ENCODE data around the gene RBM12. TPM values are rescaled to one million over a fixed set of nuclear protein-coding genes. Genes with fewer than 3 reads are reported as not detected.
"Not testable (repeated sequence)": the region's sequence is repeated elsewhere in the genome, so short reads cannot be mapped to it uniquely, and the experiment has no call there.

The RBM12 gene
- total RNA-seq, 1 experiment from 2014 or later = 78.5 TPM

DNA sequence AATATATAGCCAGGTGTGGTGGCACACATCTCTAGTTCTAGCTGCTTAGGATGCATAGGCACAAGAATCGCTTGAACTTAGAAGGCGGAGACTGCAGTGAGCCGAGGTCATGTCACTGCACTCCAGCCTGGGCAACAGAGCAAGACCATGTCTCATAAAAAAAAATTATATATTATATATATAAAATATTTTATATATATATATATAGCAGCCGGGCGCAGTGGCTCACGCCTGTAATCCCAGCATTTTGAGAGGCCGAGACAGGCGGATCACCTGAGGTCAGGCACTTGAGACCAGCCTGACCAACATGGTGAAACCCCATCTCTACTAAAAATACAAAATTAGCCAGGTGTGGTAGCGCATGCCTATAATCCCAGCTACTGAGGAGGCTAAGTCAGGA, 20.7 kb upstream of the RBM12 start:
- H3K27me3 ChIP-seq (ENCODE audit: low read length); DNase-seq; H3K79me2 ChIP-seq (ENCODE audit: low read length); H3K27ac ChIP-seq (ENCODE audit: low read length); H3K9me2 ChIP-seq (replicated peaks; ENCODE audit: insufficient read depth, low read length); H3K9ac ChIP-seq (ENCODE audit: low read length); H3K4me3 ChIP-seq (ENCODE audit: low read length); H4K20me1 ChIP-seq (ENCODE audit: insufficient read depth, low read depth, low read length); H3K4me2 ChIP-seq (ENCODE audit: low read depth, low read length, poor library complexity, severe bottlenecking); H3K9me3 ChIP-seq (ENCODE audit: low read length); H3K36me3 ChIP-seq (ENCODE audit: insufficient read depth, low read length); H2AFZ ChIP-seq (ENCODE audit: low read length): not testable (repeated sequence)
- peaks cover 15% of the 10 kb centered on the region for H3K4me1 ChIP-seq (ENCODE audit: low read length)

DNA sequence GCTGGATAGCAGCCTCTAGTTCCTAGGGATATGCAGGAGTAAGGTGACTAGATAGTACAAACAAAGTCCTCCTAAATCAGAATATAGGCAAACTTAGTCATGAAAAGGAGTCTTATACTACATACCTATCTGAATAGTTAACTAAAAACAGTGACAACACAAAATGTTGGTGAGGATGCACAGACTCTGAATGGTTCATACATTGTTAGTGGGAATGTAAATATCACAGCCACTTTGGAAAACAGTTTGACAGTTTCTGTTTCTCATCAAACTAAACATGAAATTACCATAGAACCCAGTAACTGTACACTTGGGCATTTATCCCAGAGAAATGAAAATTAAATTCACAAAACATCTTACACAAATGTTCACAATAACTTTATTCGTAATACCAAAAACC, 17.3 kb upstream of the RBM12 start:
- no peak overlapping the region for H3K4me3 ChIP-seq (ENCODE audit: low read length)
- H3K9me3 ChIP-seq (ENCODE audit: low read length) = no peaks in the 10 kb centered on the region
- no peak for DNase-seq
- H3K79me2 ChIP-seq (ENCODE audit: low read length) = no peaks in the 10 kb centered on the region
- no peak overlapping the region for H2AFZ ChIP-seq (ENCODE audit: low read length)
- no peaks in the 10 kb centered on the region for H4K20me1 ChIP-seq (ENCODE audit: insufficient read depth, low read depth, low read length)
- H3K27ac ChIP-seq (ENCODE audit: low read length) = no peak overlapping the region
- no peaks in the 10 kb centered on the region for H3K27me3 ChIP-seq (ENCODE audit: low read length)
- no peaks in the 10 kb centered on the region for H3K9me2 ChIP-seq (replicated peaks; ENCODE audit: insufficient read depth, low read length)
- H3K36me3 ChIP-seq (ENCODE audit: insufficient read depth, low read length) = no peaks in the 10 kb centered on the region
- H3K4me2 ChIP-seq (ENCODE audit: low read depth, low read length, poor library complexity, severe bottlenecking) = no peak overlapping the region
- no peak overlapping the region for H3K9ac ChIP-seq (ENCODE audit: low read length)
- peaks cover 18% of the 10 kb centered on the region for H3K4me1 ChIP-seq (ENCODE audit: low read length)

DNA sequence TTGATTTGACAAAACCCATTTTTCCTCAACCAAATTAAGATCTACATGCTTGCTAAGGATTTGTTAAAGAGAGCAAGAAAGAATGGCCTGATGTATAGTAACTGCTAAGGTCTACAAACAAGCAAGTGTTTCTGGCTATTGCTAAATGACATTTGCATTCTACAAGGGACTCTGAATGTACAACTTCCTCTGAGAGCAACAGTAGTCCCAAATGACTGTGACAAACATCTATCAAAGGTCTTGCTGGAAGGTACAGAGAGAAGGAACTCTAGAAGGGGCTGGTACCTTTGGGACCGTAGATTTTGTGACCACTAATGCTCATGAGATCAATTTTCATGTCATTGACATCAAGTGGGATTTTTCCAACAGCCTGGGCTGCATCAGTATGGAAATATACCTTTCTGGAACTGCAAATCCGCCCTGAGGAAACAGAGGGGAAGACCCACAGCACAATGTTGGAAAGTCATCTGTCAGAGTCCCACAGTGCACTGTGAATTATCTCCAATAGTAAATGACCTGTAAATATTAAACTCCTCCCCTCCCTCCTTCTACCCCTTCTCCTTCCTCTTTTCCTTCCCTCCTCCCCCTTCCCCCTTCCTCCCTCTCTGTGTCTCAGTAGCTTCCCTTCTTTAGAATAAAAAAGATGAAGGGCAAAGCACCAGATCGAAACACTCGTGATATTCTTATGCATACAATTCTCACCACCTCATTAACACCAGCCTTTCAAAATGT, 15.9 kb upstream of the RBM12 start:
- H3K4me2 ChIP-seq (ENCODE audit: low read depth, low read length, poor library complexity, severe bottlenecking) = peak overlapping the region; percentile 18
- H2AFZ ChIP-seq (ENCODE audit: low read length) = no peak overlapping the region
- no peaks in the 10 kb centered on the region for H3K9me2 ChIP-seq (replicated peaks; ENCODE audit: insufficient read depth, low read length)
- no peaks in the 10 kb centered on the region for H3K79me2 ChIP-seq (ENCODE audit: low read length)
- no peaks in the 10 kb centered on the region for H3K9me3 ChIP-seq (ENCODE audit: low read length)
- H3K4me1 ChIP-seq (ENCODE audit: low read length) = peaks cover 18% of the 10 kb centered on the region
- DNase-seq = peak; percentile 53
- H3K9ac ChIP-seq (ENCODE audit: low read length) = no peak overlapping the region
- H3K27me3 ChIP-seq (ENCODE audit: low read length) = no peaks in the 10 kb centered on the region
- no peaks in the 10 kb centered on the region for H4K20me1 ChIP-seq (ENCODE audit: insufficient read depth, low read depth, low read length)
- H3K36me3 ChIP-seq (ENCODE audit: insufficient read depth, low read length) = no peaks in the 10 kb centered on the region
- H3K27ac ChIP-seq (ENCODE audit: low read length) = peak overlapping the region; percentile 52
- no peak overlapping the region for H3K4me3 ChIP-seq (ENCODE audit: low read length)

DNA sequence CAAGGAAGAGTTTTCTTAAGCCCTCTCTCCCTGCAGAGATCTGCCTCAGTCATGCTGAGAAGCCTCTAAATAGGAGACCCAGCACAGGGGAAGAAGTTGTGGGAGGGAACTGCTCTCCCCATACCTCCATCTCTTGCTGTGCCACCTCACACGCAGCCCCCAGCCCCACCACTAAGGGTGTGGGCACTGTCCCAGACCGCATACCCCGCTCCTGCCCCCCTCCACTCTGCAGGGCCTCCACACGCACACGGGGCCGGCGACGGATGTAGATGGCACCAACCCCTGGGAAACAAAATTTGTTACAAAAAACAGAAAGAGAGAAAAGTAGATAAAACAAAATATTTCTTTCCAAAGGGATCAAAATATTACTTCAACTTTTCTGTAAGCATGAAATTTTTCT, 10.2 kb upstream of the RBM12 start:
- Histone ChIP-seq H3K27me3 (ENCODE audit: low read length) (no peaks in the 10 kb centered on the region), H3K4me1 (ENCODE audit: low read length) (no peaks in the 10 kb centered on the region), H3K36me3 (ENCODE audit: insufficient read depth, low read length) (peaks cover 19% of the 10 kb centered on the region), H3K27ac (ENCODE audit: low read length) (no peak overlapping the region), H3K9me3 (ENCODE audit: low read length) (no peaks in the 10 kb centered on the region), H3K9me2 (replicated peaks; ENCODE audit: insufficient read depth, low read length) (no peaks in the 10 kb centered on the region), H3K4me2 (ENCODE audit: low read depth, low read length, poor library complexity, severe bottlenecking) (no peak overlapping the region), H3K79me2 (ENCODE audit: low read length) (no peaks in the 10 kb centered on the region), H4K20me1 (ENCODE audit: insufficient read depth, low read depth, low read length) (no peaks in the 10 kb centered on the region), H3K9ac (ENCODE audit: low read length) (no peak overlapping the region), H2AFZ (ENCODE audit: low read length) (no peak overlapping the region), H3K4me3 (ENCODE audit: low read length) (no peak overlapping the region)
- DNase-seq = no peak

DNA sequence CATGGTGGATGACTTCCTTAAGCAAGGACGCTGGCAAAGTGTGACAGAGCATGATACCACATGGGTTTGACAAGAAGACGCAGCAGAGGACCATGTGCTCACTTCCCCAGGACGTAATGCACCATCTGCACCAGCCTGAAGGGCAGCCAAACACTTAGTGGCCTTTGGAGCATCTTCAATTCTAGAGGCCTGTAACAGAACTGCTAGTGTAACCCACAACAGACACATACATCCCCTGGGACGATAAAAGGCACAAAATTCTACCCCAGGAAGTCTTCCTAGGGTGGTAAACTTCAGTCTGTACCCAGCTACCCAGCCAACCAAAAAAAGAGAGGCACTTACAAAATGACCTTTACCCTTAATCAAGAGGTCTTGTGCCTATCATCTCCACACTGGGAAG, 9.2 kb upstream of the RBM12 start:
- Histone ChIP-seq H3K9ac (ENCODE audit: low read length) (no peak overlapping the region), H2AFZ (ENCODE audit: low read length) (no peak overlapping the region), H3K9me2 (replicated peaks; ENCODE audit: insufficient read depth, low read length) (no peaks in the 10 kb centered on the region), H3K36me3 (ENCODE audit: insufficient read depth, low read length) (peaks cover 29% of the 10 kb centered on the region), H3K27me3 (ENCODE audit: low read length) (no peaks in the 10 kb centered on the region), H3K27ac (ENCODE audit: low read length) (no peak overlapping the region), H3K9me3 (ENCODE audit: low read length) (no peaks in the 10 kb centered on the region), H3K4me2 (ENCODE audit: low read depth, low read length, poor library complexity, severe bottlenecking) (no peak overlapping the region), H3K4me1 (ENCODE audit: low read length) (no peaks in the 10 kb centered on the region), H4K20me1 (ENCODE audit: insufficient read depth, low read depth, low read length) (no peaks in the 10 kb centered on the region), H3K79me2 (ENCODE audit: low read length) (no peaks in the 10 kb centered on the region), H3K4me3 (ENCODE audit: low read length) (no peak overlapping the region)
- no peak for DNase-seq

DNA sequence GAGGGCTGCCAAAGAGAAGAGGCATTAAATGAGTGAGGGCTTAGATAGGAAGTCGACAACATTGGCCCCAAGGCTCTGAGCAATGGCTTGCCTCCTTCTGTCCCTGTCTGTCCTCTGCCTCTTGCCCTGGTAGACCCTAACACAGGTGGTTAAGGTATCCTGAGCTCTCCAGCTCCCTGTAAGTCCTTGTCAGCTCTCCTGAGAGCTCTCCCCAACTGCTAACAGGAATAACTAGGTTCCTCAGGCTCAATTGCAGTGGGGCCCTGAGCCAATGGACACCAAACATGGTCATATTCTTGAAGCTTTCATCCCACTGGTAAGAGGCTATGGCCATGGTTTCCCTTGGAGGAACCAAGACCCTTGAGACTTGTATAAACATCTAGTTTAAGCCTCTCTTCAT, 5.0 kb upstream of the RBM12 start:
- H4K20me1 ChIP-seq (ENCODE audit: insufficient read depth, low read depth, low read length) = no peaks in the 10 kb centered on the region
- peaks cover 3% of the 10 kb centered on the region for H3K79me2 ChIP-seq (ENCODE audit: low read length)
- no peaks in the 10 kb centered on the region for H3K9me3 ChIP-seq (ENCODE audit: low read length)
- DNase-seq = no peak
- H3K4me3 ChIP-seq (ENCODE audit: low read length) = no peak overlapping the region
- H2AFZ ChIP-seq (ENCODE audit: low read length) = no peak overlapping the region
- H3K9ac ChIP-seq (ENCODE audit: low read length) = no peak overlapping the region
- H3K4me1 ChIP-seq (ENCODE audit: low read length) = peaks cover 8% of the 10 kb centered on the region
- H3K27ac ChIP-seq (ENCODE audit: low read length) = no peak overlapping the region
- H3K9me2 ChIP-seq (replicated peaks; ENCODE audit: insufficient read depth, low read length) = no peaks in the 10 kb centered on the region
- H3K4me2 ChIP-seq (ENCODE audit: low read depth, low read length, poor library complexity, severe bottlenecking) = no peak overlapping the region
- no peaks in the 10 kb centered on the region for H3K27me3 ChIP-seq (ENCODE audit: low read length)
- H3K36me3 ChIP-seq (ENCODE audit: insufficient read depth, low read length) = peaks cover 37% of the 10 kb centered on the region

DNA sequence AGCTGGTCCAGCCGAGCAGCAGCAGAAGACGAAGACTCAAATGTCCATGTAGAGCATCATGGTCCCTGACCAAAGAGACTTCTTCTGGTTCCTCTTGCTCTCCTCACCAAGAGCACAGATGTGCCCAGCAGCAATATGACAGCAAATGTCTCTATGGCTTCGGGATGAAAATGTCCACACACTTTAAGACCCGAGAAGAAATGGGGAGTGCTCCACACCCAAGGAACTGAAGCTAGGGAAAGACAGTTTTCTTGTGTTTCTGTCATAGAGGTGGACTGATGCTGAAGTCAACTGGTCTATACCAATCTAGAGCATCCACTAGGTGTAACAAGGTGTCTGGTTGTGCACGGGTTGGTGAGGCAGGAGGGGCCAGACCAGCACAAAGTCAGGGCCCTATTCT, 4.5 kb upstream of the RBM12 start:
- no peak for DNase-seq
- H3K9me2 ChIP-seq (replicated peaks; ENCODE audit: insufficient read depth, low read length) = no peaks in the 10 kb centered on the region
- peaks cover 8% of the 10 kb centered on the region for H3K79me2 ChIP-seq (ENCODE audit: low read length)
- H3K9ac ChIP-seq (ENCODE audit: low read length) = no peak overlapping the region
- H4K20me1 ChIP-seq (ENCODE audit: insufficient read depth, low read depth, low read length) = peaks cover 2% of the 10 kb centered on the region
- no peak overlapping the region for H3K4me3 ChIP-seq (ENCODE audit: low read length)
- H3K4me1 ChIP-seq (ENCODE audit: low read length) = peaks cover 8% of the 10 kb centered on the region
- H3K4me2 ChIP-seq (ENCODE audit: low read depth, low read length, poor library complexity, severe bottlenecking) = no peak overlapping the region
- H2AFZ ChIP-seq (ENCODE audit: low read length) = no peak overlapping the region
- no peaks in the 10 kb centered on the region for H3K27me3 ChIP-seq (ENCODE audit: low read length)
- H3K27ac ChIP-seq (ENCODE audit: low read length) = no peak overlapping the region
- H3K36me3 ChIP-seq (ENCODE audit: insufficient read depth, low read length) = peaks cover 36% of the 10 kb centered on the region
- H3K9me3 ChIP-seq (ENCODE audit: low read length) = no peaks in the 10 kb centered on the region

DNA sequence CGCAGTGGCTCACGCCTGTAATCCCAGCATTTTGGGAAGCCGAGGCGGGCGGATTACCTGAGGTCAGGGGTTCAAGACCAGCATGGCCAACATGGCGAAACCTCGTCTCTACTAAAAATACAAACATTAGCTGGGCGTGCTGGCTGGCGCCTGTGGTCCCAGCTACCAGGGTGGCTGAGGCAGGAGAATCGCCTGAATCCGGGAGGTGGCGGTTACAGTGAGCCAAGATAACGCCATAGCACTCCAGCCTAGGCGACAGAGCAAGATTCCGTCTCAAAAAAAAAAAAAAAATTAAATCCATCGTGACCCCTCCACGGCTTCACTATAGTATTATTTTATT, 1.2 kb upstream of the RBM12 start:
- Histone ChIP-seq H2AFZ (ENCODE audit: low read length) (no peak overlapping the region), H3K4me3 (ENCODE audit: low read length) (no peak overlapping the region), H3K79me2 (ENCODE audit: low read length) (peaks cover 41% of the 10 kb centered on the region), H3K9me3 (ENCODE audit: low read length) (no peaks in the 10 kb centered on the region), H3K4me2 (ENCODE audit: low read depth, low read length, poor library complexity, severe bottlenecking) (no peak overlapping the region), H3K27ac (ENCODE audit: low read length) (no peak overlapping the region), H3K9ac (ENCODE audit: low read length) (no peak overlapping the region), H3K9me2 (replicated peaks; ENCODE audit: insufficient read depth, low read length) (no peaks in the 10 kb centered on the region), H3K27me3 (ENCODE audit: low read length) (no peaks in the 10 kb centered on the region), H3K36me3 (ENCODE audit: insufficient read depth, low read length) (peaks cover 37% of the 10 kb centered on the region), H4K20me1 (ENCODE audit: insufficient read depth, low read depth, low read length) (peaks cover 35% of the 10 kb centered on the region), H3K4me1 (ENCODE audit: low read length) (peaks cover 34% of the 10 kb centered on the region)
- no peak for DNase-seq
